K562 (cell line): Measurements from ENCODE around the gene ERGIC1. TPM values are rescaled to one million over a fixed set of nuclear protein-coding genes. Genes with fewer than 3 reads are reported as not detected.

Experiments
- ATAC-seq: fragments of 200-7000 bp; cut with Tn5 transposase; 3 replicates; pipeline ENCODE4 v1.9.1; 2020; ENCODE audit warnings: moderate library complexity
- BruUV-seq: library from RNA; stranded (reverse); fragments of 400-500 nt; replicated peaks from 2 replicates; lab custom pipeline; 2021; lab: Mats Ljungman, UMichigan
- CTCF ChIA-PET: fragments of 300-600 bp; formaldehyde crosslinking; extraction: SDS; loops from one replicate; lab custom pipeline; 2021; ENCODE audit warnings: low intra/inter-chr PET ratio; lab: Yijun Ruan, JAX
- POLR2A ChIA-PET: fragments of 300-600, 350-650 bp; sonication (Branson Sonifier 250); formaldehyde crosslinking; extraction: SDS; loops from one replicate; lab custom pipeline; 2021; ENCODE audit warnings: antibody characterized with exemption, inconsistent platforms; lab: Yijun Ruan, JAX
- DNase-seq, 4 experiments: peaks; one replicate each; pipeline versions ENCODE4 v3.0.0 to v3.0.0-alpha.2; 2011 to 2018; ENCODE audit warnings: low spot score in 3 of 4, mixed read lengths in 3 of 4; ENCODE audit errors: extremely low read depth in 1 of 4
- FAIRE-seq: peaks from 2 replicates; lab custom pipeline; 2011; peaks lifted over from hg19 to GRCh38; lab: Jason Lieb, UNC
- H2AFZ ChIP-seq: 2 replicates; pipeline ENCODE4 v1.6.0; 2011; ENCODE audit warnings: low read depth, low read length, control low read depth, inconsistent platforms
- H3K27ac ChIP-seq: fragments of 200-600 bp; 3 replicates; pipeline ENCODE4 v1.8.0; 2011; ENCODE audit warnings: low read depth, mild to moderate bottlenecking, control low read depth, inconsistent platforms, low read length, moderate library complexity, mixed read lengths; ENCODE audit errors: extremely low read depth
- H3K27me3 ChIP-seq, 2 experiments: fragments of 300-600 bp in 1 of 2; 2 replicates in 1 of 2; 3 replicates in 1 of 2; pipeline versions ENCODE4 v1.6.0 to v1.8.0; 2011; ENCODE audit warnings: inconsistent platforms in 2 of 2, low read length in 2 of 2, mild to moderate bottlenecking in 1 of 2, mixed read lengths in 1 of 2, moderate library complexity in 1 of 2; ENCODE audit not compliant: control insufficient read depth in 2 of 2, insufficient read depth in 2 of 2
- H3K36me3 ChIP-seq: fragments of 300-600 bp; 3 replicates; pipeline ENCODE4 v1.8.0; 2011; ENCODE audit warnings: mild to moderate bottlenecking, low read length, inconsistent platforms; ENCODE audit not compliant: control insufficient read depth, insufficient read depth
- H3K4me1 ChIP-seq, 2 experiments: fragments of 200-600 bp in 1 of 2; replicated peaks in 1 of 2; 2 replicates in 1 of 2; 3 replicates in 1 of 2; pipeline versions ENCODE4 v1.5.1 to v1.8.0; 2011; ENCODE audit warnings: inconsistent platforms in 2 of 2, low read length in 2 of 2, mild to moderate bottlenecking in 1 of 2, mixed read lengths in 1 of 2, moderate library complexity in 1 of 2; ENCODE audit not compliant: control insufficient read depth in 2 of 2, insufficient read depth in 2 of 2
- H3K4me2 ChIP-seq: 2 replicates; pipeline ENCODE4 v1.6.1; 2011; ENCODE audit warnings: low read length, control low read depth, inconsistent platforms, mixed read lengths; ENCODE audit not compliant: insufficient read depth
- H3K4me3 ChIP-seq: fragments of 200-600 bp; sonication (generic), shearing (Covaris generic); 2 replicates; pipeline ENCODE4 v1.5.1; 2016; ENCODE audit warnings: control low read depth, inconsistent platforms
- H3K79me2 ChIP-seq: fragments of 200-600 bp; 3 replicates; pipeline ENCODE4 v1.8.0; 2011; ENCODE audit warnings: low read length, inconsistent platforms; ENCODE audit not compliant: control insufficient read depth, insufficient read depth
- H3K9ac ChIP-seq, 2 experiments: 2 replicates each; pipeline versions ENCODE4 v1.6.0 to v1.6.1; 2011; ENCODE audit warnings: low read depth in 2 of 2, low read length in 2 of 2, control low read depth in 1 of 2, inconsistent platforms in 1 of 2, mild to moderate bottlenecking in 1 of 2, mixed read lengths in 1 of 2; ENCODE audit not compliant: insufficient read depth in 1 of 2
- H3K9me1 ChIP-seq: one replicate; pipeline ENCODE4 v1.6.0; 2011; ENCODE audit warnings: inconsistent platforms, mild to moderate bottlenecking, low read length, moderate library complexity; ENCODE audit not compliant: control insufficient read depth, insufficient read depth
- H3K9me3 ChIP-seq: replicated peaks from 2 replicates; pipeline ENCODE4 v1.5.1; 2011; ENCODE audit warnings: low read depth, low read length, inconsistent platforms; ENCODE audit not compliant: control insufficient read depth, insufficient read depth
- H4K20me1 ChIP-seq: replicated peaks from 2 replicates; pipeline ENCODE4 v1.6.1; 2011; ENCODE audit warnings: low read length, inconsistent platforms, mixed read lengths; ENCODE audit not compliant: control insufficient read depth, insufficient read depth
- DPF2 ChIP-seq: fragments of 450-650 bp; IDR thresholded peaks from 2 replicates; pipeline ENCODE4 v1.6.1; 2016
- POLR2G ChIP-seq: fragments of 200-400 bp; formaldehyde crosslinking; IDR thresholded peaks from 2 replicates; pipeline ENCODE4 v1.6.1; 2017; ENCODE audit warnings: low read depth, mild to moderate bottlenecking, antibody characterized with exemption, low read length, moderate library complexity
- ZNF282 ChIP-seq: sonication (generic); formaldehyde crosslinking; IDR thresholded peaks from 2 replicates; pipeline ENCODE4 v1.8.1; 2023; ENCODE audit warnings: missing genetic modification reagents
- WGBS: fragments of 100-300 bp; shearing (Covaris generic); methylation state at CpG from one replicate; pipeline ENCODE4 v1.1.6; 2016; ENCODE audit warnings: low coverage, mixed read lengths; ENCODE audit not compliant: insufficient coverage; ENCODE audit errors: missing lambda C conversion rate; 5-methylcytosine and 5-hydroxymethylcytosine counted together
- in situ Hi-C: fragments of 300-500 bp; cut with MboI; formaldehyde crosslinking; loops from 4 replicates; pipeline ENCODE4 v1.15.0; 2018; ENCODE audit warnings: inconsistent platforms, mixed read lengths
- intact Hi-C: fragments of 100-400 bp; cut with micrococcal nuclease; formaldehyde crosslinking; loops from 2 replicates; pipeline ENCODE4 v1.14.2; 2022
- polyA plus RNA-seq, 8 experiments: library from polyadenylated mRNA; depleted of rRNA in 4 of 8; stranded (reverse) in 5 of 8; unstranded in 3 of 8; fragments of >200 nt; fragmentation: Nextera tagmentation in 2 of 8; fragmentation: Illumina TruSeq in 1 of 8; extraction: Ambion mirVana in 2 of 8; extraction: Trizol in 1 of 8; gene quantifications; 2 replicates each; pipeline versions ENCODE4 v1.2.1 to v1.2.3, GENCODE V29; 2011 to 2014; ENCODE audit warnings: inconsistent platforms in 1 of 8, missing spikeins in 1 of 8
- total RNA-seq, 7 experiments: library from RNA; depleted of rRNA in 6 of 7; stranded (reverse); fragments of >200 nt in 6 of 7; fragmentation: Illumina TruSeq in 2 of 7; extraction: Trizol in 2 of 7; gene quantifications; 2 replicates each; pipeline versions ENCODE4 v1.2.1 to v1.2.3, GENCODE V29; 2011 to 2021; ENCODE audit warnings: low replicate concordance in 1 of 7
- TF ChIP-seq, protein P1 (sequence below): fragments of 150-350 bp; IDR thresholded peaks from 2 replicates; pipeline ENCODE4 v1.6.1; 2014; ENCODE audit warnings: low read depth, mild to moderate bottlenecking, low read length, borderline replicate concordance

Gene ERGIC1
- total and polyA plus RNA-seq, 9 of the 15 experiments (the other 6 are each of a cell fraction or from before 2014, with no cell fraction given): 5.5 to 68.4 (median 36.4) TPM

DNA sequence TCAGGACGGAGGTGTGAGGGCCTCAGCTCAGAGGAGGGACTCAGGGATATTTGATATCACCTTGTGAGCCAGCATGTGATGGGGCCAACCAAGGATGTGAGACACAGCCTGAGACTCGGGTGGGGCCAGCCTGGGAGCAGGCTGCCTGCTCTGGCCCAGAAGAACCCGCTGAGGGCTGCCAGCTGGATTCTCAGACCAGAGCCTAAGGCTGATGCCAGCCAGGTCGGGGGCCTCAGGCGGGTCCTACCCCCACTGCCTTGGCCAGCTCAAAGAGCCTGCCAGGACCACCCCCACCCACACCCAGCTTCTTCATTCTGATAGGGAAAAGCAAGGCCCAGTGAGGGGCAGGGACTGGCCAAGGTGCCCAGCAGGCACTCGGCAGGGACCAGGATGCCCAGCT is 42.8 kb upstream of the ERGIC1 start:
- DNase-seq (no peak), ATAC-seq (no peak), FAIRE-seq (no peak)
- BruUV-seq: no TSS peak
- WGBS: 68% methylated on average over 4 of the region's 6 CpGs
- Histone ChIP-seq H2AFZ (no peak overlapping the region), H3K9me3 (no peaks in the 10 kb centered on the region), H4K20me1 (no peaks in the 10 kb centered on the region), H3K4me3 (no peak overlapping the region), H3K4me2 (no peak overlapping the region), H3K36me3 (no peaks in the 10 kb centered on the region), H3K4me1 (peaks cover 46 to 48% of the 10 kb centered on the region in 2 experiments), H3K9me1 (no peaks in the 10 kb centered on the region), H3K27ac (no peak overlapping the region), H3K27me3 (no peaks in the 10 kb centered on the region), H3K79me2 (no peaks in the 10 kb centered on the region), H3K9ac (peak overlapping the region in 1 of 2 experiments; percentile 78; a peak in 2 of 4 replicates)
- in situ Hi-C loops: no loop called here
- 0 out of 2 replicates have a peak, but pooled peaks have one; percentile 15 for TF ChIP-seq POLR2G
- no peak for TF ChIP-seq DPF2
- no peak for TF ChIP-seq ZNF282 (CRISPR knock-in tag)
- POLR2A ChIA-PET: interaction anchor here (1.6 to 1.9 kb wide), 3 partner anchors 9 to 124 kb away, joined by 5 to 10 read pairs (median 7); no protein-coding TSS in a partner anchor
- CTCF ChIA-PET: no interaction called here
- intact Hi-C loops: no loop called here

DNA sequence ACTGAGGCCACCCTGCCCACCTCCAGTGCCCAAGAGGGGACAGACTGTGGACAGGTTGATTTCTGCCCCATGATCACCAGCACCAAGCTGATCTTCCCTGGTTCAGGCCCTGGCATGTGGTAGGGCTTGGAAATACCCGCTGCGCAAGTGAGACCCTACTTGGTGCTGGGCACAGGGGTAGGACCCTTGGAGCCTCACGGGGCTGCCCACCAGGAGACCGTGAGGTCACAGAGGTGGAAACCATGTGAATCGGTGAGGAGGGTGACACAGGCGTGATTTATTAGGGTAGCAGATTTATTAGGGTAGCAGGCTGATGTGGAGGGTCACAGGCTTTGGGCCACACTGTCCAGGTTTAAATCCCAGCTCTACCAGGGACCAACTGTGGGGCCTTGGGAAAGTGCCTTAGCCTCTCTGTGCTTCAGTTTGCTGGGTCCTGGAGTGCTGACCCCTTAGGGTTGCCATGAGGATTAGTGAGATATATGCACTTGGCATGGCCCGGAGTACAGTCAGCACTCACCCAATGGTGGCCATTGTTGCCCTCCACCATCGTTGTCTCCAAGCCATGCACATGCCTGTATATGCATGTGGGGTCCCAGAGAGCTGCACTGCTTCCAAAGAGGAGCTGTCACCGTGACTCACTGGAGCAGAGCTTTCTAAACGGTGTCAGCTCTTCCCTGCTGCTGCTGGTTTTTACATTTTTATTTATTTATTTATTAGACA is 42.2 kb upstream of the ERGIC1 start:
- H3K27ac ChIP-seq: no peak overlapping the region
- ChIA-PET CTCF (no interaction called here), POLR2A (interaction anchor here (0.6 to 1.9 kb wide), 4 partner anchors 8 to 16 kb away, joined by 3 to 10 read pairs (median 6); no protein-coding TSS in a partner anchor)
- no TSS peak for BruUV-seq
- H3K9ac ChIP-seq: peak overlapping the region in 1 of 2 experiments; percentile 78; a peak in 2 of 4 replicates
- 77% methylated on average over 10 of the region's 10 CpGs for WGBS
- no peaks in the 10 kb centered on the region for H3K36me3 ChIP-seq
- H3K4me1 ChIP-seq: peaks cover 43 to 46% of the 10 kb centered on the region in 2 experiments
- no peak for ATAC-seq
- H4K20me1 ChIP-seq: no peaks in the 10 kb centered on the region
- intact Hi-C loops: no loop called here
- no peak for DNase-seq
- FAIRE-seq: no peak
- no peak overlapping the region for H2AFZ ChIP-seq
- in situ Hi-C loops: no loop called here
- H3K4me2 ChIP-seq: no peak overlapping the region
- no peaks in the 10 kb centered on the region for H3K9me1 ChIP-seq
- H3K27me3 ChIP-seq: no peaks in the 10 kb centered on the region
- no peaks in the 10 kb centered on the region for H3K79me2 ChIP-seq
- no peak overlapping the region for H3K4me3 ChIP-seq
- H3K9me3 ChIP-seq: no peaks in the 10 kb centered on the region
- TF ChIP-seq, protein P1, sequence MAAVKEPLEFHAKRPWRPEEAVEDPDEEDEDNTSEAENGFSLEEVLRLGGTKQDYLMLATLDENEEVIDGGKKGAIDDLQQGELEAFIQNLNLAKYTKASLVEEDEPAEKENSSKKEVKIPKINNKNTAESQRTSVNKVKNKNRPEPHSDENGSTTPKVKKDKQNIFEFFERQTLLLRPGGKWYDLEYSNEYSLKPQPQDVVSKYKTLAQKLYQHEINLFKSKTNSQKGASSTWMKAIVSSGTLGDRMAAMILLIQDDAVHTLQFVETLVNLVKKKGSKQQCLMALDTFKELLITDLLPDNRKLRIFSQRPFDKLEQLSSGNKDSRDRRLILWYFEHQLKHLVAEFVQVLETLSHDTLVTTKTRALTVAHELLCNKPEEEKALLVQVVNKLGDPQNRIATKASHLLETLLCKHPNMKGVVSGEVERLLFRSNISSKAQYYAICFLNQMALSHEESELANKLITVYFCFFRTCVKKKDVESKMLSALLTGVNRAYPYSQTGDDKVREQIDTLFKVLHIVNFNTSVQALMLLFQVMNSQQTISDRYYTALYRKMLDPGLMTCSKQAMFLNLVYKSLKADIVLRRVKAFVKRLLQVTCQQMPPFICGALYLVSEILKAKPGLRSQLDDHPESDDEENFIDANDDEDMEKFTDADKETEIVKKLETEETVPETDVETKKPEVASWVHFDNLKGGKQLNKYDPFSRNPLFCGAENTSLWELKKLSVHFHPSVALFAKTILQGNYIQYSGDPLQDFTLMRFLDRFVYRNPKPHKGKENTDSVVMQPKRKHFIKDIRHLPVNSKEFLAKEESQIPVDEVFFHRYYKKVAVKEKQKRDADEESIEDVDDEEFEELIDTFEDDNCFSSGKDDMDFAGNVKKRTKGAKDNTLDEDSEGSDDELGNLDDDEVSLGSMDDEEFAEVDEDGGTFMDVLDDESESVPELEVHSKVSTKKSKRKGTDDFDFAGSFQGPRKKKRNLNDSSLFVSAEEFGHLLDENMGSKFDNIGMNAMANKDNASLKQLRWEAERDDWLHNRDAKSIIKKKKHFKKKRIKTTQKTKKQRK: no peak
- TF ChIP-seq, all 486 proteins: peak for 0
